ENCODE results near the gene UMAD1. TPM values are rescaled to one million over a fixed set of nuclear protein-coding genes. Genes with fewer than 3 reads are reported as not detected.

The UMAD1 gene
- total and polyA plus RNA-seq, 2 of the 13 experiments (the other 11 are each of a cell fraction or from before 2014, with no cell fraction given): 16.8 to 17.6 TPM

DNA sequence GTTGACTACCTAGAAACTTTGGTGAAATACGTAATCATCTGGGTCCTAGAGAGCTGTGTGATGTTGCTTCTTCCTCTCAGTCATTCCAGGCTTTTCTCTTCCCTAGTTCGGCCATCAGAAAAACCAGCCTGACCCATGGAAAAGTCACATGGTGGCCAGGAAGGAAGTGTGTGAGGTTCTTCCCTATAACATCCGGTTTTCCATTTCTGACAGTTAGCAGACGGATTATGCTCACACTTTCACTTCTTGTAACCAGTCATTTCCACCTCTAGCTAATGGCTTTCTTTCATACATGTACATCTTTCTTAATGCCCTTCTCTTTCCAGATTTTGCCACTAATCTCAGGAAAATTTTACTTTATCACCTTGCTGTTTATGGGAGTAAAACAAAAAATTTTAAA lies 218.0 kb downstream of the UMAD1 start:
- no peak overlapping the region for H3K9ac ChIP-seq (ENCODE audit: insufficient read depth, low read depth, low read length)
- no peak for ATAC-seq
- H3K36me3 ChIP-seq (replicated peaks in 1 of 2; ENCODE audit: control insufficient read depth in 1 of 2, insufficient read depth in 2 of 2, low read length in 2 of 2): no peaks in the 10 kb centered on the region
- H3K79me2 ChIP-seq (ENCODE audit: insufficient read depth, low read length): no peaks in the 10 kb centered on the region
- intact Hi-C loops (cut with micrococcal nuclease; ENCODE audit: unreplicated experiment): no loop called here
- no peak overlapping the region for H2AFZ ChIP-seq (ENCODE audit: low read length)
- no TSS peak for BruUV-seq (replicated peaks)
- H3K9me3 ChIP-seq (ENCODE audit: low read length): peaks cover 18% of the 10 kb centered on the region
- H4K20me1 ChIP-seq (ENCODE audit: insufficient read depth, low read length): no peaks in the 10 kb centered on the region
- in situ Hi-C loops (cut with HindIII; ENCODE audit: extremely low pct_ligation_motif_present, low pct_unique_long_range_greater_than_20kb): no loop called here
- H3K4me3 ChIP-seq (replicated peaks in 1 of 3; ENCODE audit: insufficient read depth in 1 of 3, low read depth in 2 of 3, low read length in 3 of 3): no peak overlapping the region
- ChIA-PET CTCF (ENCODE audit: low intra/inter-chr PET ratio, low total read pairs) (no interaction called here), POLR2A (no interaction called here)
- FAIRE-seq: no peak
- H3K27ac ChIP-seq (ENCODE audit: extremely low read length, insufficient read depth, low read length): no peak overlapping the region
- no peak overlapping the region for H3K4me2 ChIP-seq (ENCODE audit: low read depth, low read length)
- H3K4me1 ChIP-seq (ENCODE audit: insufficient read depth, low read length): peaks cover 9% of the 10 kb centered on the region
- WGBS (ENCODE audit: low lambda C conversion rate): 95% methylated on average over 4 of the region's 4 CpGs
- no peaks in the 10 kb centered on the region for H3K27me3 ChIP-seq (ENCODE audit: control insufficient read depth in 1 of 2, insufficient read depth in 2 of 2, low read length in 2 of 2)
- DNase-seq (ENCODE audit: low spot score): no peak
- no peak for TF ChIP-seq ZNF777 (CRISPR knock-in tag; IDR thresholded peaks at IDR 0.05)
- no peak for TF ChIP-seq ZNF775 (CRISPR knock-in tag; IDR thresholded peaks at IDR 0.05; ENCODE audit: borderline replicate concordance)
- TF ChIP-seq ATF7 (IDR thresholded peaks at IDR 0.05): no peak
- TF ChIP-seq ATF7 (CRISPR knock-in tag; IDR thresholded peaks at IDR 0.05): no peak
- TF ChIP-seq, protein P1, sequence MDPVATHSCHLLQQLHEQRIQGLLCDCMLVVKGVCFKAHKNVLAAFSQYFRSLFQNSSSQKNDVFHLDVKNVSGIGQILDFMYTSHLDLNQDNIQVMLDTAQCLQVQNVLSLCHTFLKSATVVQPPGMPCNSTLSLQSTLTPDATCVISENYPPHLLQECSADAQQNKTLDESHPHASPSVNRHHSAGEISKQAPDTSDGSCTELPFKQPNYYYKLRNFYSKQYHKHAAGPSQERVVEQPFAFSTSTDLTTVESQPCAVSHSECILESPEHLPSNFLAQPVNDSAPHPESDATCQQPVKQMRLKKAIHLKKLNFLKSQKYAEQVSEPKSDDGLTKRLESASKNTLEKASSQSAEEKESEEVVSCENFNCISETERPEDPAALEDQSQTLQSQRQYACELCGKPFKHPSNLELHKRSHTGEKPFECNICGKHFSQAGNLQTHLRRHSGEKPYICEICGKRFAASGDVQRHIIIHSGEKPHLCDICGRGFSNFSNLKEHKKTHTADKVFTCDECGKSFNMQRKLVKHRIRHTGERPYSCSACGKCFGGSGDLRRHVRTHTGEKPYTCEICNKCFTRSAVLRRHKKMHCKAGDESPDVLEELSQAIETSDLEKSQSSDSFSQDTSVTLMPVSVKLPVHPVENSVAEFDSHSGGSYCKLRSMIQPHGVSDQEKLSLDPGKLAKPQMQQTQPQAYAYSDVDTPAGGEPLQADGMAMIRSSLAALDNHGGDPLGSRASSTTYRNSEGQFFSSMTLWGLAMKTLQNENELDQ (CRISPR knock-in tag; IDR thresholded peaks at IDR 0.05; ENCODE audit: borderline replicate concordance): no peak
- TF ChIP-seq, protein P2, sequence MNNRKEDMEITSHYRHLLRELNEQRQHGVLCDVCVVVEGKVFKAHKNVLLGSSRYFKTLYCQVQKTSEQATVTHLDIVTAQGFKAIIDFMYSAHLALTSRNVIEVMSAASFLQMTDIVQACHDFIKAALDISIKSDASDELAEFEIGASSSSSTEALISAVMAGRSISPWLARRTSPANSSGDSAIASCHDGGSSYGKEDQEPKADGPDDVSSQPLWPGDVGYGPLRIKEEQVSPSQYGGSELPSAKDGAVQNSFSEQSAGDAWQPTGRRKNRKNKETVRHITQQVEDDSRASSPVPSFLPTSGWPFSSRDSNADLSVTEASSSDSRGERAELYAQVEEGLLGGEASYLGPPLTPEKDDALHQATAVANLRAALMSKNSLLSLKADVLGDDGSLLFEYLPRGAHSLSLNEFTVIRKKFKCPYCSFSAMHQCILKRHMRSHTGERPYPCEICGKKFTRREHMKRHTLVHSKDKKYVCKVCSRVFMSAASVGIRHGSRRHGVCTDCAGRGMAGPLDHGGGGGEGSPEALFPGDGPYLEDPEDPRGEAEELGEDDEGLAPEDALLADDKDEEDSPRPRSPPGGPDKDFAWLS (CRISPR knock-in tag; IDR thresholded peaks at IDR 0.05; ENCODE audit: borderline replicate concordance): no peak
- no peak for TF ChIP-seq ZNF563 (CRISPR knock-in tag; IDR thresholded peaks at IDR 0.05)
- TF ChIP-seq SRY (CRISPR knock-in tag; IDR thresholded peaks at IDR 0.05): no peak
- no peak for TF ChIP-seq MEIS2 (CRISPR knock-in tag; IDR thresholded peaks at IDR 0.05)
- TF ChIP-seq ZNF768 (CRISPR knock-in tag; IDR thresholded peaks at IDR 0.05): no peak
- TF ChIP-seq CCAR2 (optimal IDR thresholded peaks at IDR 0.05; ENCODE audit: low read depth, low read length): no peak
- TF ChIP-seq, protein P3, sequence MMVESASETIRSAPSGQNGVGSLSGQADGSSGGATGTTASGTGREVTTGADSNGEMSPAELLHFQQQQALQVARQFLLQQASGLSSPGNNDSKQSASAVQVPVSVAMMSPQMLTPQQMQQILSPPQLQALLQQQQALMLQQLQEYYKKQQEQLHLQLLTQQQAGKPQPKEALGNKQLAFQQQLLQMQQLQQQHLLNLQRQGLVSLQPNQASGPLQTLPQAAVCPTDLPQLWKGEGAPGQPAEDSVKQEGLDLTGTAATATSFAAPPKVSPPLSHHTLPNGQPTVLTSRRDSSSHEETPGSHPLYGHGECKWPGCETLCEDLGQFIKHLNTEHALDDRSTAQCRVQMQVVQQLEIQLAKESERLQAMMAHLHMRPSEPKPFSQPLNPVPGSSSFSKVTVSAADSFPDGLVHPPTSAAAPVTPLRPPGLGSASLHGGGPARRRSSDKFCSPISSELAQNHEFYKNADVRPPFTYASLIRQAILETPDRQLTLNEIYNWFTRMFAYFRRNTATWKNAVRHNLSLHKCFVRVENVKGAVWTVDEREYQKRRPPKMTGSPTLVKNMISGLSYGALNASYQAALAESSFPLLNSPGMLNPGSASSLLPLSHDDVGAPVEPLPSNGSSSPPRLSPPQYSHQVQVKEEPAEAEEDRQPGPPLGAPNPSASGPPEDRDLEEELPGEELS (CRISPR knock-in tag; IDR thresholded peaks at IDR 0.05): no peak
